ENCODE results near the gene BAK1. TPM values are rescaled to one million over a fixed set of nuclear protein-coding genes. Genes with fewer than 3 reads are reported as not detected.
"Not testable (repeated sequence)": the region's sequence is repeated elsewhere in the genome, so short reads cannot be mapped to it uniquely, and the experiment has no call there.

BAK1 gene
- total RNA-seq, 1 experiment from 2014 or later: 18.9 TPM

GRCh38 chr6:33534702-33535101 is 45.4 kb downstream of the BAK1 start:
- intact Hi-C loops (cut with micrococcal nuclease): no loop called here
- H3K9me3 ChIP-seq (ENCODE audit: control insufficient read depth in 1 of 2, insufficient read depth in 1 of 2, low read depth in 1 of 2, low read length in 2 of 2): no peaks in the 10 kb centered on the region
- peaks cover 0 to 2% of the 10 kb centered on the region in 2 experiments; a peak in 1 of 4 replicates for H3K4me1 ChIP-seq (ENCODE audit: control insufficient read depth in 1 of 2, insufficient read depth in 2 of 2, low read length in 2 of 2)
- no peaks in the 10 kb centered on the region for H3K36me3 ChIP-seq (ENCODE audit: control insufficient read depth in 1 of 2, insufficient read depth in 2 of 2, low read length in 2 of 2)
- no peak overlapping the region for H3K4me2 ChIP-seq (ENCODE audit: low read length)
- DNase-seq (ENCODE audit: low read depth, low spot score) (no peak), ATAC-seq (no peak)
- RAD21 ChIA-PET (ENCODE audit: low non-redundant PET in 1 of 2, low total read pairs in 2 of 2, uncharacterized antibody in 2 of 2, unreplicated experiment in 2 of 2): no interaction called here
- H4K20me1 ChIP-seq (ENCODE audit: insufficient read depth): no peaks in the 10 kb centered on the region
- POLR2A ChIA-PET: no interaction called here
- CTCF ChIA-PET: no interaction called here
- no peak overlapping the region for H2AFZ ChIP-seq (ENCODE audit: low read depth, low read length, poor library complexity, severe bottlenecking)
- BruUV-seq (replicated peaks): no TSS peak
- TF ChIP-seq EZH2phosphoT487 (IDR thresholded peaks at IDR 0.05; ENCODE audit: borderline replicate concordance) (no peak), POLR2A (IDR thresholded peaks at IDR 0.05; ENCODE audit: borderline replicate concordance, extremely low read depth, insufficient read depth, insufficient read length) (no peak), YY1 (IDR thresholded peaks at IDR 0.05; ENCODE audit: extremely low read depth, insufficient replicate concordance, low read depth, low read length) (no peak), CBX3 (IDR thresholded peaks at IDR 0.05; ENCODE audit: low read depth) (no peak)
- TF ChIP-seq, protein P1, sequence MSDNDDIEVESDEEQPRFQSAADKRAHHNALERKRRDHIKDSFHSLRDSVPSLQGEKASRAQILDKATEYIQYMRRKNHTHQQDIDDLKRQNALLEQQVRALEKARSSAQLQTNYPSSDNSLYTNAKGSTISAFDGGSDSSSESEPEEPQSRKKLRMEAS (IDR thresholded peaks at IDR 0.05): no peak
- TF ChIP-seq, protein P2, sequence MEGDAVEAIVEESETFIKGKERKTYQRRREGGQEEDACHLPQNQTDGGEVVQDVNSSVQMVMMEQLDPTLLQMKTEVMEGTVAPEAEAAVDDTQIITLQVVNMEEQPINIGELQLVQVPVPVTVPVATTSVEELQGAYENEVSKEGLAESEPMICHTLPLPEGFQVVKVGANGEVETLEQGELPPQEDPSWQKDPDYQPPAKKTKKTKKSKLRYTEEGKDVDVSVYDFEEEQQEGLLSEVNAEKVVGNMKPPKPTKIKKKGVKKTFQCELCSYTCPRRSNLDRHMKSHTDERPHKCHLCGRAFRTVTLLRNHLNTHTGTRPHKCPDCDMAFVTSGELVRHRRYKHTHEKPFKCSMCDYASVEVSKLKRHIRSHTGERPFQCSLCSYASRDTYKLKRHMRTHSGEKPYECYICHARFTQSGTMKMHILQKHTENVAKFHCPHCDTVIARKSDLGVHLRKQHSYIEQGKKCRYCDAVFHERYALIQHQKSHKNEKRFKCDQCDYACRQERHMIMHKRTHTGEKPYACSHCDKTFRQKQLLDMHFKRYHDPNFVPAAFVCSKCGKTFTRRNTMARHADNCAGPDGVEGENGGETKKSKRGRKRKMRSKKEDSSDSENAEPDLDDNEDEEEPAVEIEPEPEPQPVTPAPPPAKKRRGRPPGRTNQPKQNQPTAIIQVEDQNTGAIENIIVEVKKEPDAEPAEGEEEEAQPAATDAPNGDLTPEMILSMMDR (IDR thresholded peaks at IDR 0.05 in 2 of 3, conservative IDR thresholded peaks at IDR 0.05 in 1 of 3; ENCODE audit: borderline replicate concordance in 1 of 3, insufficient read depth in 1 of 3, low read depth in 2 of 3, low read length in 2 of 3): no peak
- TF ChIP-seq, protein P3, sequence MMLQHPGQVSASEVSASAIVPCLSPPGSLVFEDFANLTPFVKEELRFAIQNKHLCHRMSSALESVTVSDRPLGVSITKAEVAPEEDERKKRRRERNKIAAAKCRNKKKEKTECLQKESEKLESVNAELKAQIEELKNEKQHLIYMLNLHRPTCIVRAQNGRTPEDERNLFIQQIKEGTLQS (IDR thresholded peaks at IDR 0.05): no peak
- TF ChIP-seq, protein P4, sequence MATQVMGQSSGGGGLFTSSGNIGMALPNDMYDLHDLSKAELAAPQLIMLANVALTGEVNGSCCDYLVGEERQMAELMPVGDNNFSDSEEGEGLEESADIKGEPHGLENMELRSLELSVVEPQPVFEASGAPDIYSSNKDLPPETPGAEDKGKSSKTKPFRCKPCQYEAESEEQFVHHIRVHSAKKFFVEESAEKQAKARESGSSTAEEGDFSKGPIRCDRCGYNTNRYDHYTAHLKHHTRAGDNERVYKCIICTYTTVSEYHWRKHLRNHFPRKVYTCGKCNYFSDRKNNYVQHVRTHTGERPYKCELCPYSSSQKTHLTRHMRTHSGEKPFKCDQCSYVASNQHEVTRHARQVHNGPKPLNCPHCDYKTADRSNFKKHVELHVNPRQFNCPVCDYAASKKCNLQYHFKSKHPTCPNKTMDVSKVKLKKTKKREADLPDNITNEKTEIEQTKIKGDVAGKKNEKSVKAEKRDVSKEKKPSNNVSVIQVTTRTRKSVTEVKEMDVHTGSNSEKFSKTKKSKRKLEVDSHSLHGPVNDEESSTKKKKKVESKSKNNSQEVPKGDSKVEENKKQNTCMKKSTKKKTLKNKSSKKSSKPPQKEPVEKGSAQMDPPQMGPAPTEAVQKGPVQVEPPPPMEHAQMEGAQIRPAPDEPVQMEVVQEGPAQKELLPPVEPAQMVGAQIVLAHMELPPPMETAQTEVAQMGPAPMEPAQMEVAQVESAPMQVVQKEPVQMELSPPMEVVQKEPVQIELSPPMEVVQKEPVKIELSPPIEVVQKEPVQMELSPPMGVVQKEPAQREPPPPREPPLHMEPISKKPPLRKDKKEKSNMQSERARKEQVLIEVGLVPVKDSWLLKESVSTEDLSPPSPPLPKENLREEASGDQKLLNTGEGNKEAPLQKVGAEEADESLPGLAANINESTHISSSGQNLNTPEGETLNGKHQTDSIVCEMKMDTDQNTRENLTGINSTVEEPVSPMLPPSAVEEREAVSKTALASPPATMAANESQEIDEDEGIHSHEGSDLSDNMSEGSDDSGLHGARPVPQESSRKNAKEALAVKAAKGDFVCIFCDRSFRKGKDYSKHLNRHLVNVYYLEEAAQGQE (IDR thresholded peaks at IDR 0.05; ENCODE audit: low read depth): no peak
- no peaks in the 10 kb centered on the region for H3K79me2 ChIP-seq (ENCODE audit: insufficient read depth, low read length)
- H3K9me2 ChIP-seq (ENCODE audit: insufficient read depth): no peaks in the 10 kb centered on the region
- no peak overlapping the region for H3K27ac ChIP-seq (ENCODE audit: low read depth, low read length)
- H3K27me3 ChIP-seq (ENCODE audit: insufficient read depth, low read length): no peaks in the 10 kb centered on the region
- H3K9ac ChIP-seq (ENCODE audit: low read length): no peak overlapping the region
- H3K4me3 ChIP-seq (replicated peaks in 1 of 2; ENCODE audit: low read depth in 1 of 2, low read length in 2 of 2): no peak overlapping the region

DNA sequence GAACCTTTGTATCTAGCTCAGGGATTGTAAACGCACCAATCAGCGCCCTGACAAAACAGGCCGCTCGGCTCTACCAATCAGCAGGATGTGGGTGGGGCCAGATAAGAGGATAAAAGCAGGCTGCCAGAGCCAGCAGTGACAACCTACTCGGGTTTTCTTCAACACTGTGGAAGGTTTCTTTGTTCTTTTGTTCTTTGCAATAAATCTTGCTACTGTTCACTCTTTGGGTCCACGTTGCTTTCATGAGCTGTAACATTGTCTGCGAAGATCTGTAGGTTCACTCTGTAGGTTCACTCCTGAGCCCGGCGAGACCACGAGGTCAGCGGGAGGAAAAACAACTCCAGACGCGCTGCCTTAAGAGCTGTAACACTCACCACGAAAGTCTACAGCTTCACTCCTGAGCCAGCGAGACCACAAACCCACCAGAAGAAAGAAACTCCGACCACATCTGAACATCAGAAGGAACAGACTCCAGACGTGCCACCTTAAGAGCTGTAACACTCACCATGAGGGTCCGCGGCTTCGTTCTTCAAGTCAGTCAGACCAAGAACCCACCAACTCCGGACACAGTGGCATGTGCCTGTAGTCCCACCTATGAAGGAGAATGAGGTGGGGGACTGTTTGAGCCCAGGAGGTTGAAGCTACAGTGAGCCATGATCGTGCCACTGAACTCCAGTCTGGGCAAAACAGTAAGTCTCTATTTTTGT is 46.8 kb downstream of the BAK1 start:
- H3K27me3 ChIP-seq (ENCODE audit: insufficient read depth, low read length); H3K4me3 ChIP-seq (replicated peaks in 1 of 2; ENCODE audit: low read depth in 1 of 2, low read length in 2 of 2); ATAC-seq; H3K27ac ChIP-seq (ENCODE audit: low read depth, low read length); H3K9ac ChIP-seq (ENCODE audit: low read length); H3K79me2 ChIP-seq (ENCODE audit: insufficient read depth, low read length); H2AFZ ChIP-seq (ENCODE audit: low read depth, low read length, poor library complexity, severe bottlenecking); intact Hi-C loops (cut with micrococcal nuclease); H3K9me3 ChIP-seq (ENCODE audit: control insufficient read depth in 1 of 2, insufficient read depth in 1 of 2, low read depth in 1 of 2, low read length in 2 of 2); BruUV-seq (replicated peaks); H4K20me1 ChIP-seq (ENCODE audit: insufficient read depth); H3K9me2 ChIP-seq (ENCODE audit: insufficient read depth); DNase-seq (ENCODE audit: low read depth, low spot score); RAD21 ChIA-PET (ENCODE audit: low non-redundant PET in 1 of 2, low total read pairs in 2 of 2, uncharacterized antibody in 2 of 2, unreplicated experiment in 2 of 2); CTCF ChIA-PET; H3K36me3 ChIP-seq (ENCODE audit: control insufficient read depth in 1 of 2, insufficient read depth in 2 of 2, low read length in 2 of 2); H3K4me1 ChIP-seq (ENCODE audit: control insufficient read depth in 1 of 2, insufficient read depth in 2 of 2, low read length in 2 of 2); POLR2A ChIA-PET; H3K4me2 ChIP-seq (ENCODE audit: low read length): not testable (repeated sequence)

Data from HCT116 (cell line).